Activated T-cell treated with anti-CD3 and anti-CD28 coated beads, Interleukin-2, amount 50 U/mL, for 24 hours (primary cell): ENCODE data around the gene ALPG.
"Not testable (repeated sequence)": the region's sequence is repeated elsewhere in the genome, so short reads cannot be mapped to it uniquely, and the experiment has no call there.

Experiments
- DNase-seq: peaks from one replicate; pipeline ENCODE4 v3.0.0-alpha.2; 2020
- H3K27ac Mint-ChIP-seq: 2 replicates; pipeline ENCODE4 v1.8.0; 2020; ENCODE audit warnings: mild to moderate bottlenecking, mixed read lengths
- H3K27me3 Mint-ChIP-seq: 2 replicates; pipeline ENCODE4 v1.8.0; 2020; ENCODE audit warnings: mixed read lengths
- H3K36me3 Mint-ChIP-seq: 2 replicates; pipeline ENCODE4 v1.8.0; 2020; ENCODE audit warnings: low read depth, mixed read lengths
- H3K4me1 Mint-ChIP-seq: 2 replicates; pipeline ENCODE4 v1.8.0; 2020; ENCODE audit warnings: low read depth, mixed read lengths
- H3K4me3 Mint-ChIP-seq: 2 replicates; pipeline ENCODE4 v1.8.0; 2020; ENCODE audit warnings: mild to moderate bottlenecking, moderate library complexity, mixed read lengths
- H3K9me3 Mint-ChIP-seq: 2 replicates; pipeline ENCODE4 v1.8.0; 2020; ENCODE audit warnings: mixed read lengths

Gene ALPG

GRCh38 chr2:232434563-232435374 is 28.1 kb downstream of the ALPG start:
- Mint-ChIP-seq H3K4me3 (no peak overlapping the region), H3K27ac (no peak overlapping the region), H3K36me3 (no peaks in the 10 kb centered on the region), H3K27me3 (peaks cover 6% of the 10 kb centered on the region), H3K4me1 (peaks cover under 1% of the 10 kb centered on the region), H3K9me3 (no peaks in the 10 kb centered on the region)
- no peak for DNase-seq

- Mint-ChIP-seq H3K27me3 (peaks cover 5% of the 10 kb centered on the region), H3K9me3 (no peaks in the 10 kb centered on the region), H3K27ac (no peak overlapping the region), H3K4me3 (no peak overlapping the region), H3K36me3 (no peaks in the 10 kb centered on the region), H3K4me1 (peaks cover 6% of the 10 kb centered on the region)
- no peak for DNase-seq
Measured at GRCh38 chr2:232435375-232435648, 28.7 kb downstream of the ALPG start.

GRCh38 chr2:232435805-232436204 is 29.2 kb downstream of the ALPG start:
- no peaks in the 10 kb centered on the region for H3K9me3 Mint-ChIP-seq
- H3K27me3 Mint-ChIP-seq, result peaks cover 5% of the 10 kb centered on the region
- no peaks in the 10 kb centered on the region for H3K36me3 Mint-ChIP-seq
- H3K27ac Mint-ChIP-seq, result no peak overlapping the region
- no peak for DNase-seq
- H3K4me3 Mint-ChIP-seq, result no peak overlapping the region
- peaks cover 7% of the 10 kb centered on the region for H3K4me1 Mint-ChIP-seq

- Mint-ChIP-seq H3K36me3 (no peaks in the 10 kb centered on the region), H3K4me3 (no peak overlapping the region), H3K4me1 (peaks cover 7% of the 10 kb centered on the region), H3K9me3 (no peaks in the 10 kb centered on the region), H3K27ac (no peak overlapping the region), H3K27me3 (peaks cover 5% of the 10 kb centered on the region)
- no peak for DNase-seq
Measured at GRCh38 chr2:232436381-232437194, 29.9 kb downstream of the ALPG start.

- no peaks in the 10 kb centered on the region for H3K36me3 Mint-ChIP-seq
- H3K9me3 Mint-ChIP-seq, result no peaks in the 10 kb centered on the region
- peaks cover 5% of the 10 kb centered on the region for H3K27me3 Mint-ChIP-seq
- H3K4me1 Mint-ChIP-seq, result peaks cover 7% of the 10 kb centered on the region
- no peak overlapping the region for H3K27ac Mint-ChIP-seq
- H3K4me3 Mint-ChIP-seq, result no peak overlapping the region
- DNase-seq, result no peak
Measured at GRCh38 chr2:232437195-232437571, 30.5 kb downstream of the ALPG start.

GRCh38 chr2:232438091-232438490 is 31.4 kb downstream of the ALPG start:
- Mint-ChIP-seq H3K9me3 (no peaks in the 10 kb centered on the region), H3K4me3 (no peak overlapping the region), H3K27ac (no peak overlapping the region), H3K36me3 (no peaks in the 10 kb centered on the region), H3K27me3 (peaks cover 5% of the 10 kb centered on the region), H3K4me1 (peaks cover 7% of the 10 kb centered on the region)
- no peak for DNase-seq

GRCh38 chr2:232438951-232439757 is 32.5 kb downstream of the ALPG start:
- Mint-ChIP-seq H3K4me3 (no peak overlapping the region), H3K4me1 (peaks cover 7% of the 10 kb centered on the region), H3K9me3 (no peaks in the 10 kb centered on the region), H3K27ac (no peak overlapping the region), H3K27me3 (peaks cover 5% of the 10 kb centered on the region), H3K36me3 (no peaks in the 10 kb centered on the region)
- peak; percentile 68 for DNase-seq

- Mint-ChIP-seq H3K9me3 (no peaks in the 10 kb centered on the region), H3K27ac (no peak overlapping the region), H3K4me3 (no peak overlapping the region), H3K36me3 (no peaks in the 10 kb centered on the region), H3K27me3 (peaks cover 5% of the 10 kb centered on the region), H3K4me1 (peaks cover 9% of the 10 kb centered on the region)
- DNase-seq, result no peak
Measured at GRCh38 chr2:232439758-232440135, 33.1 kb downstream of the ALPG start.

GRCh38 chr2:232440220-232441018 is 33.8 kb downstream of the ALPG start:
- peak; percentile 94 for DNase-seq
- H3K27ac Mint-ChIP-seq, H3K4me3 Mint-ChIP-seq, H3K27me3 Mint-ChIP-seq, H3K36me3 Mint-ChIP-seq, H3K4me1 Mint-ChIP-seq, H3K9me3 Mint-ChIP-seq: not testable (repeated sequence)

GRCh38 chr2:232441147-232441651 is 34.6 kb downstream of the ALPG start:
- H3K4me1 Mint-ChIP-seq, result peaks cover 9% of the 10 kb centered on the region
- no peak for DNase-seq
- no peak overlapping the region for H3K27ac Mint-ChIP-seq
- H3K27me3 Mint-ChIP-seq, result peaks cover 5% of the 10 kb centered on the region
- H3K4me3 Mint-ChIP-seq, result no peak overlapping the region
- no peaks in the 10 kb centered on the region for H3K9me3 Mint-ChIP-seq
- no peaks in the 10 kb centered on the region for H3K36me3 Mint-ChIP-seq

- not testable (repeated sequence) for H3K4me1 Mint-ChIP-seq, DNase-seq, H3K36me3 Mint-ChIP-seq, H3K27me3 Mint-ChIP-seq, H3K9me3 Mint-ChIP-seq, H3K27ac Mint-ChIP-seq, H3K4me3 Mint-ChIP-seq
Measured at GRCh38 chr2:232441922-232442321, 35.3 kb downstream of the ALPG start.

GRCh38 chr2:232442431-232442830 is 35.8 kb downstream of the ALPG start:
- not testable (repeated sequence) for H3K9me3 Mint-ChIP-seq

GRCh38 chr2:232443047-232443446 is 36.4 kb downstream of the ALPG start:
- H3K9me3 Mint-ChIP-seq, H3K4me3 Mint-ChIP-seq, H3K27me3 Mint-ChIP-seq, H3K36me3 Mint-ChIP-seq, DNase-seq, H3K27ac Mint-ChIP-seq: not testable (repeated sequence)
- peaks cover 10% of the 10 kb centered on the region for H3K4me1 Mint-ChIP-seq

More at GRCh38 chr2:232442431-232442830, 35.8 kb downstream of the ALPG start:
- H3K27me3 Mint-ChIP-seq, DNase-seq, H3K4me3 Mint-ChIP-seq, H3K36me3 Mint-ChIP-seq, H3K27ac Mint-ChIP-seq: not testable (repeated sequence)
- peaks cover 10% of the 10 kb centered on the region for H3K4me1 Mint-ChIP-seq
